CD4-positive, alpha-beta T cell (primary cell): ENCODE measurements around the gene BHLHE41. TPM values are rescaled to one million over a fixed set of nuclear protein-coding genes. Genes with fewer than 3 reads are reported as not detected.

Source experiments
- ATAC-seq: fragments of 200-7000 bp; cut with Tn5 transposase; one replicate; pipeline ENCODE4 v1.10.0; 2022; ENCODE audit warnings: mild to moderate bottlenecking; ENCODE audit not compliant: poor library complexity
- CTCF ChIA-PET: fragments of 350-600 bp; sonication (Branson Sonifier 250); formaldehyde crosslinking; loops from one replicate; lab custom pipeline; 2021; ENCODE audit warnings: antibody characterized with exemption, inconsistent platforms; lab: Charles Lee
- POLR2A ChIA-PET: fragments of 350-600 bp; sonication (Branson Sonifier 250); formaldehyde crosslinking; loops from one replicate; lab custom pipeline; 2021; ENCODE audit warnings: antibody characterized with exemption, inconsistent platforms; lab: Charles Lee
- DNase-seq, 14 experiments: peaks; one replicate each; pipeline ENCODE4 v3.0.0-alpha.2; 2013 to 2020; ENCODE audit warnings: mixed read lengths in 2 of 14
- H3K27ac ChIP-seq, 2 donors: one replicate each; pipeline versions ENCODE4 v1.5.1 to v1.7.0; 2013; ENCODE audit warnings: low read length in 2 of 2, low read depth in 1 of 2, mild to moderate bottlenecking in 1 of 2
- H3K27me3 ChIP-seq, 2 experiments: 1 replicate in 1 of 2; 2 replicates in 1 of 2; pipeline versions ENCODE4 v1.6.1 to v1.7.0; 2013; ENCODE audit warnings: low read length in 2 of 2, control low read depth in 1 of 2, mild to moderate bottlenecking in 1 of 2, moderate library complexity in 1 of 2; ENCODE audit not compliant: insufficient read depth in 2 of 2, control insufficient read depth in 1 of 2
- H3K36me3 ChIP-seq: one replicate; pipeline ENCODE4 v1.6.1; 2013; ENCODE audit warnings: low read length, control low read depth; ENCODE audit not compliant: insufficient read depth
- H3K4me1 ChIP-seq: one replicate; pipeline ENCODE4 v1.6.1; 2013; ENCODE audit warnings: low read length, control low read depth; ENCODE audit not compliant: insufficient read depth
- H3K4me3 ChIP-seq: one replicate; pipeline ENCODE4 v1.5.1; 2013; ENCODE audit warnings: mild to moderate bottlenecking, low read length, moderate library complexity
- H3K9me3 ChIP-seq, 2 experiments: 1 replicate in 1 of 2; 2 replicates in 1 of 2; pipeline versions ENCODE4 v1.6.1 to v1.7.0; 2013; ENCODE audit warnings: low read length in 2 of 2, mild to moderate bottlenecking in 2 of 2, control low read depth in 1 of 2, moderate library complexity in 1 of 2; ENCODE audit not compliant: control insufficient read depth in 1 of 2, insufficient read depth in 1 of 2
- H3K27ac Mint-ChIP-seq: one replicate; pipeline ENCODE4 v1.8.0; 2020; ENCODE audit warnings: mixed read lengths
- H3K27me3 Mint-ChIP-seq: one replicate; pipeline ENCODE4 v1.8.0; 2021; ENCODE audit warnings: mixed read lengths
- H3K36me3 Mint-ChIP-seq: one replicate; pipeline ENCODE4 v1.8.0; 2021; ENCODE audit warnings: low read depth, mixed read lengths
- H3K4me1 Mint-ChIP-seq: one replicate; pipeline ENCODE4 v1.8.0; 2021; ENCODE audit warnings: low read depth, mixed read lengths
- H3K4me3 Mint-ChIP-seq: one replicate; pipeline ENCODE4 v1.8.0; 2020; ENCODE audit warnings: mild to moderate bottlenecking, mixed read lengths
- H3K9me3 Mint-ChIP-seq: one replicate; pipeline ENCODE4 v1.8.0; 2020; ENCODE audit warnings: mixed read lengths
- CTCF ChIP-seq: fragments of 200-600 bp; IDR thresholded peaks from one replicate; pipeline ENCODE4 v1.8.0; 2022; ENCODE audit warnings: antibody characterized with exemption, mild to moderate bottlenecking
- intact Hi-C, 2 experiments: fragments of 100-400 bp; cut with DNase I in 1 of 2; cut with micrococcal nuclease in 1 of 2; formaldehyde crosslinking; loops; one replicate each; pipeline versions ENCODE4 v1.15.1 to v1.9.0; 2023 to 2025; cut with DNase I, micrococcal nuclease
- total RNA-seq, 174 experiments: library from RNA in 2 of 174; stranded (reverse) in 2 of 174; gene quantifications; one replicate each; pipeline ENCODE4 v1.2.3 and lab custom pipeline; 2021 to 2026

BHLHE41 gene
- total RNA-seq, 2 experiments from 2014 or later, result not detected

DNA sequence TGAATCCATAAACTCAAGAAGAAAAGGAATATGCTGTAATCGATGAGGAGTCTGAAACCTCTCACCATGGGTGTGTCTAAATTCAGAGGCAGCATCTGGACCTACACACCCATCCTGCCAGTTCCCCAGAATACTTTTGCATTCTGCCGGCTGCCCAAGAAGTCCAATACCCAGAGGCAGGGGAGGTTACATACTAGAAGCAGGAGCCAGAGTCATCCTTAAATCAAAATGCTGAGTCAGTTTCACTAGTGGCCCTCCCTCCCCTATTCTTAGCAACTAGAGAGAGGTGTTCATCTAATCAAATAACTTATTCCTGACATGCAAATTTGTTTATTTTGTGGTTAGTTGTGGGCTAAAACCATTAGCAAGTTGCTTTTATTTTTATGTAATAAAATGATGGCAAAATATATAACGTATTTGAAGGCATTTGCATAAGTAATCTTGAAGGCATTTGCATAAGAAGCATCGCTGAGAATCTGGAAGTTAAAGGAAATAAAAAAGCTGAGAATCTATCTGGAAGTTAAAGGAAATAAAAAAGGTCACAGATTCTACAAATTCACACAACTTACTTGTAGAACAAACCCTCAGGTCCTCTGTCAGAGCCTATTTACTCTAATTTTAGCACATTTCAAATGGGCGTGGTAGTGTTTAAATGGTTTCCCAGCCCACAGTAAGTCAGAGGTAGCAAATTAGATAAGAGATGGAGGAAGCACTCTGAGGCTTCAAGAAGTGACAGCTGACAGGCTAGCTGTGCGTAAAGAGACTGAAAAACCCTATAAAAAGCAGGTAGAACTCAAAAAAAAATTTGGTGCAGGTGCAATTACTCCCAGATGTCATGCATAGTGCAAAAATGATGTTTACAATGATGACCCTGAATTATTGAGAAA lies 7.8 kb downstream of the BHLHE41 start:
- POLR2A ChIA-PET, result no interaction called here
- no peak for DNase-seq
- Mint-ChIP-seq H3K27me3 (peaks cover 59% of the 10 kb centered on the region), H3K4me3 (no peak overlapping the region), H3K4me1 (peaks cover 11% of the 10 kb centered on the region), H3K27ac (no peak overlapping the region), H3K9me3 (no peaks in the 10 kb centered on the region), H3K36me3 (no peaks in the 10 kb centered on the region)
- no peaks in the 10 kb centered on the region for H3K36me3 ChIP-seq
- TF ChIP-seq CTCF, result no peak
- no peak overlapping the region for H3K27ac ChIP-seq
- no peak overlapping the region for H3K4me3 ChIP-seq
- ATAC-seq, result no peak
- H3K27me3 ChIP-seq, result peaks cover 16 to 48% of the 10 kb centered on the region in 2 experiments
- CTCF ChIA-PET, result no interaction called here
- peaks cover 17% of the 10 kb centered on the region for H3K4me1 ChIP-seq
- intact Hi-C loops, result loop anchor here in 1 of 2 experiments (10.0 kb wide), 3 partner anchors 718 to 1408 kb away; partner anchors contain the start of genes ITPR2 and PPFIBP1
- H3K9me3 ChIP-seq, result peaks cover 0 to 3% of the 10 kb centered on the region in 2 experiments

DNA sequence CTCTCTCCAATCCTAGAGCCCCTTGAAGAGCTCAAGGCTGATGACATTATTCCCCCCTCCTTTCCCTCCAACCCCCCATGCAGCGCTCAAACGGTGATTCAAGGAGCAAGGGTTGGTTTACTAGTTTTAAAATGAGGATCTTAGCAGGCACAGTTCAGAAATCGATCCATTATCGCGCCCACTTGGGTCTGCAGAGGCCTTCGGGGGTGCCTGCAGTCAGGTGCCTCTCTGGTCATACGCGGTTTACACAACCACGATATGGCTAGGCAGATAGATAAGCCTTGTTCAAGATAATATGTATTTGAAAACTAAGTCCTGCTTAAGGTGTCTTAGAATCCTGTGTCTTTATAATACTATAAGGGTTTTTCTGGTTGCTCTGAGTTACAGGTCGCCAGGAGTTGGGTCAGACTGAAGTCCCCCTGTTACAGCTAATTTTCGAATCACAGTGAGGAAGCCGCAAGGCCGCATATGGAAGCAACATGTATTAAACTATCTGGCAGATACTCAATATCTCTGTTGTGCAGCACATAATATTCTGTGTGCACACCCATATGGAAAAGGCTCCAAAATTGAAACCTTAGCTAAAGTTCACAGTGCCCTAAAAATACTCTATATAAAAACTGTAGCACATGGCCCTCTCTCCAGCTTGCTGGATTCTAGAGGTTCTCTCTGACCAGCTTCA lies 10.0 kb downstream of the BHLHE41 start:
- no peaks in the 10 kb centered on the region for H3K9me3 Mint-ChIP-seq
- H3K4me1 ChIP-seq, result peaks cover 12% of the 10 kb centered on the region
- peak overlapping the region; percentile 45 for H3K27ac Mint-ChIP-seq
- H3K4me3 ChIP-seq, result peak overlapping the region; percentile 57
- TF ChIP-seq CTCF, result no peak
- peaks cover 0 to 3% of the 10 kb centered on the region in 2 experiments for H3K9me3 ChIP-seq
- H3K4me1 Mint-ChIP-seq, result peaks cover 4% of the 10 kb centered on the region
- H3K36me3 ChIP-seq, result no peaks in the 10 kb centered on the region
- no peak for DNase-seq
- H3K4me3 Mint-ChIP-seq, result peak overlapping the region; percentile 87
- peaks cover 39% of the 10 kb centered on the region for H3K27me3 Mint-ChIP-seq
- POLR2A ChIA-PET, result interaction anchor here (1.1 to 1.5 kb wide), 2 partner anchors 8 to 9 kb away, joined by 3 to 6 read pairs; no protein-coding TSS in a partner anchor
- intact Hi-C loops, result loop anchor here in 1 of 2 experiments (5.0 to 10.0 kb wide), 4 partner anchors 720 to 1410 kb away; partner anchors contain the start of genes ITPR2 and PPFIBP1
- no peak overlapping the region for H3K27ac ChIP-seq
- CTCF ChIA-PET, result interaction anchor here (0.8 to 1.2 kb wide), 2 partner anchors 9 to 17 kb away, joined by 3 read pairs; no protein-coding TSS in a partner anchor
- no peaks in the 10 kb centered on the region for H3K36me3 Mint-ChIP-seq
- ATAC-seq, result no peak
- peaks cover 6 to 27% of the 10 kb centered on the region in 2 experiments for H3K27me3 ChIP-seq
